Activated CD4-positive, alpha-beta T cell treated with anti-CD3 and anti-CD28 coated beads, Interleukin-2, amount 50 U/mL, for 48 hours (primary cell): ENCODE results near the gene NUP42.
"Not testable (repeated sequence)": the region's sequence is repeated elsewhere in the genome, so short reads cannot be mapped to it uniquely, and the experiment has no call there.

Experiments
- DNase-seq, 2 experiments: peaks; one replicate each; pipeline ENCODE4 v3.0.0-alpha.2; 2020

The NUP42 gene

GRCh38 chr7:23181684-23182553 lies at the start of gene NUP42:
Gene NUP42 (plus strand): TSS chr7:23182048. CDS start chr7:23182086, 38 bp downstream.
- peak; percentile 96 to 97 for DNase-seq

- DNase-seq, result no peak
These were observed 48.1 kb upstream of the NUP42 start for GRCh38 chr7:23133797-23134196.

GRCh38 chr7:23135755-23136154 lies 46.1 kb upstream of the NUP42 start:
- DNase-seq, result no peak

- no peak for DNase-seq
These were observed 45.6 kb upstream of the NUP42 start for GRCh38 chr7:23136216-23136615.

- no peak for DNase-seq
These were observed 24.2 kb upstream of the NUP42 start for GRCh38 chr7:23157679-23158078.

- DNase-seq, result no peak
These were observed 23.3 kb upstream of the NUP42 start for GRCh38 chr7:23158546-23158945.

GRCh38 chr7:23161482-23161881 lies 20.4 kb upstream of the NUP42 start:
- DNase-seq, result no peak

- DNase-seq, result no peak
These were observed 17.0 kb upstream of the NUP42 start for GRCh38 chr7:23164846-23165245.

- no peak for DNase-seq
These were observed 16.5 kb upstream of the NUP42 start for GRCh38 chr7:23165316-23165715.

- DNase-seq, result no peak
These were observed 14.2 kb upstream of the NUP42 start for GRCh38 chr7:23167691-23168090.

GRCh38 chr7:23168111-23168885 lies 13.6 kb upstream of the NUP42 start:
- no peak for DNase-seq

- DNase-seq, result no peak
These were observed 5.9 kb upstream of the NUP42 start for GRCh38 chr7:23175938-23176337.

- DNase-seq, result no peak
These were observed 1.6 kb downstream of the NUP42 start for GRCh38 chr7:23183279-23184012.

GRCh38 chr7:23184291-23184690 lies 2.4 kb downstream of the NUP42 start:
- DNase-seq, result no peak

- DNase-seq, result peak in 1 of 2 experiments; percentile 18
These were observed 3.0 kb downstream of the NUP42 start for GRCh38 chr7:23184709-23185359.

- no peak for DNase-seq
These were observed 4.1 kb downstream of the NUP42 start for GRCh38 chr7:23185980-23186379.

- DNase-seq, result no peak
These were observed 9.2 kb downstream of the NUP42 start for GRCh38 chr7:23191022-23191421.

- not testable (repeated sequence) for DNase-seq
These were observed 11.9 kb downstream of the NUP42 start for GRCh38 chr7:23193650-23194227.

GRCh38 chr7:23196306-23196705 lies 14.5 kb downstream of the NUP42 start:
- DNase-seq, result no peak

GRCh38 chr7:23197745-23198144 lies 15.9 kb downstream of the NUP42 start:
- not testable (repeated sequence) for DNase-seq

- no peak for DNase-seq
These were observed 18.5 kb downstream of the NUP42 start for GRCh38 chr7:23200331-23200730.

GRCh38 chr7:23204241-23204640 lies 22.4 kb downstream of the NUP42 start:
- no peak for DNase-seq

- DNase-seq, result no peak
These were observed 23.7 kb downstream of the NUP42 start for GRCh38 chr7:23205577-23205908.
